HAP-1 (cell line): Measurements from ENCODE around the gene CHD1L.

Experiments used
- DNase-seq, 2 experiments: peaks; one replicate each; pipeline ENCODE4 v3.0.0-alpha.2; 2016 to 2020; ENCODE audit warnings: low spot score in 2 of 2
- H3K27me3 ChIP-seq: fragments of 250-450 bp; sonication (Bioruptor Pico); 2 replicates; pipeline ENCODE4 v1.5.1; 2020; ENCODE audit warnings: low read depth, mild to moderate bottlenecking, moderate library complexity
- H3K36me3 ChIP-seq: fragments of 250-450 bp; sonication (Bioruptor Pico); replicated peaks from 2 replicates; pipeline ENCODE4 v1.5.1; 2020; ENCODE audit warnings: mild to moderate bottlenecking
- H3K4me1 ChIP-seq: fragments of 250-450 bp; sonication (Bioruptor Pico); 2 replicates; pipeline ENCODE4 v1.5.1; 2020; ENCODE audit warnings: mild to moderate bottlenecking
- H3K4me3 ChIP-seq: fragments of 250-450 bp; sonication (Bioruptor Pico); 2 replicates; pipeline ENCODE4 v1.5.1; 2020; ENCODE audit warnings: mild to moderate bottlenecking, moderate library complexity
- H3K9me3 ChIP-seq: fragments of 250-450 bp; sonication (Bioruptor Pico); 2 replicates; pipeline ENCODE4 v1.5.1; 2020; ENCODE audit warnings: mild to moderate bottlenecking, moderate library complexity
- in situ Hi-C: fragments of 300-500 bp; cut with MboI; formaldehyde crosslinking; loops from 3 replicates; pipeline ENCODE4 v1.14.3; 2020; ENCODE audit warnings: low sequenced_read_pairs, inconsistent platforms, mixed read lengths

Gene CHD1L

GRCh38 chr1:147260956-147261355 is 18.5 kb downstream of the CHD1L start:
- Histone ChIP-seq H3K4me3 (no peak overlapping the region), H3K36me3 (peaks cover 46% of the 10 kb centered on the region), H3K9me3 (no peaks in the 10 kb centered on the region), H3K4me1 (0 out of 2 replicates have a peak, but pooled peaks cover 2% of the 10 kb centered on the region), H3K27me3 (no peaks in the 10 kb centered on the region)
- no peak for DNase-seq
- in situ Hi-C loops = no loop called here

- in situ Hi-C loops = no loop called here
These were observed 21.8 kb downstream of the CHD1L start for GRCh38 chr1:147264158-147264768.

GRCh38 chr1:147266381-147266780 is 23.9 kb downstream of the CHD1L start:
- H3K27me3 ChIP-seq = no peaks in the 10 kb centered on the region
- no peaks in the 10 kb centered on the region for H3K4me1 ChIP-seq
- no peak for DNase-seq
- H3K36me3 ChIP-seq = peaks cover 46% of the 10 kb centered on the region
- H3K9me3 ChIP-seq = no peaks in the 10 kb centered on the region
- H3K4me3 ChIP-seq = no peak overlapping the region
- in situ Hi-C loops = no loop called here

More at GRCh38 chr1:147264158-147264768, 21.8 kb downstream of the CHD1L start:
- no peak for DNase-seq
- Histone ChIP-seq H3K9me3 (no peaks in the 10 kb centered on the region), H3K4me3 (no peak overlapping the region), H3K4me1 (0 out of 2 replicates have a peak, but pooled peaks cover under 1% of the 10 kb centered on the region), H3K27me3 (no peaks in the 10 kb centered on the region), H3K36me3 (peaks cover 56% of the 10 kb centered on the region)

- DNase-seq = no peak
- Histone ChIP-seq H3K27me3 (no peaks in the 10 kb centered on the region), H3K36me3 (peaks cover 45% of the 10 kb centered on the region), H3K9me3 (no peaks in the 10 kb centered on the region), H3K4me3 (no peak overlapping the region), H3K4me1 (no peaks in the 10 kb centered on the region)
- in situ Hi-C loops = no loop called here
These were observed 25.2 kb downstream of the CHD1L start for GRCh38 chr1:147267711-147268110.

- Histone ChIP-seq H3K4me3 (no peak overlapping the region), H3K36me3 (peaks cover 60% of the 10 kb centered on the region), H3K9me3 (no peaks in the 10 kb centered on the region), H3K4me1 (peaks cover 3% of the 10 kb centered on the region), H3K27me3 (no peaks in the 10 kb centered on the region)
- DNase-seq = no peak
- in situ Hi-C loops = loop anchor here (10.0 kb wide), 1 partner anchor 354 kb away; no protein-coding TSS in a partner anchor
These were observed 28.2 kb downstream of the CHD1L start for GRCh38 chr1:147270721-147271120.

- DNase-seq = no peak
These were observed 29.6 kb downstream of the CHD1L start for GRCh38 chr1:147272042-147272441.

GRCh38 chr1:147273409-147274336 is 31.2 kb downstream of the CHD1L start:
- H3K9me3 ChIP-seq = no peaks in the 10 kb centered on the region
- no peak overlapping the region for H3K4me3 ChIP-seq
- peaks cover 3% of the 10 kb centered on the region for H3K4me1 ChIP-seq
- no peaks in the 10 kb centered on the region for H3K27me3 ChIP-seq
- in situ Hi-C loops = loop anchor here (10.0 kb wide), 1 partner anchor 351 kb away; no protein-coding TSS in a partner anchor
- peaks cover 62% of the 10 kb centered on the region for H3K36me3 ChIP-seq
- DNase-seq = peak; percentile 42 to 76

More at GRCh38 chr1:147272042-147272441, 29.6 kb downstream of the CHD1L start:
- Histone ChIP-seq H3K27me3 (no peaks in the 10 kb centered on the region), H3K9me3 (no peaks in the 10 kb centered on the region), H3K4me1 (peaks cover 3% of the 10 kb centered on the region), H3K36me3 (peaks cover 66% of the 10 kb centered on the region), H3K4me3 (no peak overlapping the region)
- in situ Hi-C loops = loop anchor here (10.0 kb wide), 1 partner anchor 353 kb away; no protein-coding TSS in a partner anchor

GRCh38 chr1:147281950-147282349 is 39.5 kb downstream of the CHD1L start:
- Histone ChIP-seq H3K9me3 (no peaks in the 10 kb centered on the region), H3K4me1 (no peaks in the 10 kb centered on the region), H3K4me3 (no peak overlapping the region), H3K27me3 (no peaks in the 10 kb centered on the region), H3K36me3 (peaks cover 76% of the 10 kb centered on the region)
- DNase-seq = no peak
- in situ Hi-C loops = loop anchor here (25.0 kb wide), 1 partner anchor 605 kb away; no protein-coding TSS in a partner anchor

GRCh38 chr1:147283011-147283410 is 40.5 kb downstream of the CHD1L start:
- in situ Hi-C loops = loop anchor here (25.0 kb wide), 1 partner anchor 604 kb away; no protein-coding TSS in a partner anchor
- H3K9me3 ChIP-seq = no peaks in the 10 kb centered on the region
- H3K27me3 ChIP-seq = no peaks in the 10 kb centered on the region
- no peaks in the 10 kb centered on the region for H3K4me1 ChIP-seq
- peaks cover 77% of the 10 kb centered on the region for H3K36me3 ChIP-seq
- no peak for DNase-seq
- no peak overlapping the region for H3K4me3 ChIP-seq

- Histone ChIP-seq H3K4me1 (no peaks in the 10 kb centered on the region), H3K9me3 (no peaks in the 10 kb centered on the region), H3K36me3 (peaks cover 83% of the 10 kb centered on the region), H3K4me3 (no peak overlapping the region), H3K27me3 (no peaks in the 10 kb centered on the region)
- in situ Hi-C loops = loop anchor here (25.0 kb wide), 1 partner anchor 600 kb away; no protein-coding TSS in a partner anchor
- no peak for DNase-seq
These were observed 44.8 kb downstream of the CHD1L start for GRCh38 chr1:147287133-147287865.

- peaks cover 81% of the 10 kb centered on the region for H3K36me3 ChIP-seq
- no peak for DNase-seq
- no peaks in the 10 kb centered on the region for H3K4me1 ChIP-seq
- H3K4me3 ChIP-seq = no peak overlapping the region
- in situ Hi-C loops = loop anchor here (25.0 kb wide), 1 partner anchor 595 kb away; no protein-coding TSS in a partner anchor
- no peaks in the 10 kb centered on the region for H3K9me3 ChIP-seq
- H3K27me3 ChIP-seq = no peaks in the 10 kb centered on the region
These were observed 49.5 kb downstream of the CHD1L start for GRCh38 chr1:147292012-147292411.

- in situ Hi-C loops = loop anchor here (25.0 kb wide), 1 partner anchor 595 kb away; no protein-coding TSS in a partner anchor
- Histone ChIP-seq H3K27me3 (no peaks in the 10 kb centered on the region), H3K4me1 (no peaks in the 10 kb centered on the region), H3K4me3 (no peak overlapping the region), H3K36me3 (peaks cover 74% of the 10 kb centered on the region), H3K9me3 (no peaks in the 10 kb centered on the region)
- DNase-seq = no peak
These were observed 50.3 kb downstream of the CHD1L start for GRCh38 chr1:147292631-147293251.

- Histone ChIP-seq H3K9me3 (peaks cover 4% of the 10 kb centered on the region; the same call in 1 of the 2 replicates), H3K27me3 (no peaks in the 10 kb centered on the region), H3K4me3 (no peak overlapping the region), H3K36me3 (peaks cover 33% of the 10 kb centered on the region), H3K4me1 (no peaks in the 10 kb centered on the region)
- in situ Hi-C loops = loop anchor here (25.0 kb wide), 1 partner anchor 590 kb away; no protein-coding TSS in a partner anchor
- DNase-seq = no peak
These were observed 55.0 kb downstream of the CHD1L start for GRCh38 chr1:147297438-147297837.
